Aorta (tissue), 5 donors: Measurements from ENCODE around the gene DPF3. TPM values are rescaled to one million over a fixed set of nuclear protein-coding genes. Genes with fewer than 3 reads are reported as not detected.

ENCODE experiments used
- ATAC-seq: fragments of 200-7000 bp; cut with Tn5 transposase; one replicate; pipeline ENCODE4 v1.9.1; 2022; ENCODE audit warnings: moderate library complexity; ENCODE audit not compliant: low FRiP score
- DNase-seq, 2 donors: peaks; one replicate each; pipeline ENCODE4 v3.0.0-alpha.2; 2020
- H3K27ac ChIP-seq, 2 donors: one replicate each; pipeline ENCODE4 v1.5.1; 2013; ENCODE audit warnings: low read length in 2 of 2, mild to moderate bottlenecking in 2 of 2, moderate library complexity in 2 of 2, control low read depth in 1 of 2, inconsistent platforms in 1 of 2, low read depth in 1 of 2
- H3K27me3 ChIP-seq, 2 donors: one replicate each; pipeline ENCODE4 v1.6.1; 2013; ENCODE audit warnings: control low read depth in 1 of 2, low read length in 1 of 2, mild to moderate bottlenecking in 1 of 2, moderate library complexity in 1 of 2; ENCODE audit not compliant: insufficient read depth in 2 of 2, control insufficient read depth in 1 of 2
- H3K36me3 ChIP-seq, 2 donors: one replicate each; pipeline ENCODE4 v1.6.1; 2013; ENCODE audit warnings: control low read depth in 1 of 2, low read length in 1 of 2, mild to moderate bottlenecking in 1 of 2; ENCODE audit not compliant: insufficient read depth in 2 of 2, control insufficient read depth in 1 of 2
- H3K4me1 ChIP-seq, 2 donors: one replicate each; pipeline ENCODE4 v1.6.1; 2013; ENCODE audit warnings: low read length in 2 of 2, control low read depth in 1 of 2, mild to moderate bottlenecking in 1 of 2, moderate library complexity in 1 of 2; ENCODE audit not compliant: insufficient read depth in 2 of 2, control insufficient read depth in 1 of 2
- H3K4me3 ChIP-seq, 2 donors: one replicate each; pipeline ENCODE4 v1.5.1; 2013; ENCODE audit warnings: low read length in 2 of 2, control low read depth in 1 of 2, mild to moderate bottlenecking in 1 of 2
- H3K9me3 ChIP-seq: one replicate; pipeline ENCODE4 v1.6.1; 2013; ENCODE audit warnings: mild to moderate bottlenecking, low read length; ENCODE audit not compliant: control insufficient read depth
- WGBS, 2 donors: extraction: QIAGEN DNeasy Blood & Tissue Kit; methylation state at CpG; one replicate each; pipeline ENCODE4 v1.1.7; 2013; 5-methylcytosine and 5-hydroxymethylcytosine counted together
- intact Hi-C, 2 donors: fragments of 100-400 bp; cut with DNase I; formaldehyde crosslinking; loops; one replicate each; pipeline versions ENCODE4 v1.14.2 to v1.15.0; 2022
- polyA plus RNA-seq, 2 donors: library from polyadenylated mRNA; stranded (reverse); fragments of 200-250 nt; gene quantifications; one replicate each; pipeline ENCODE4 v1.2.3, GENCODE V29; 2013
- total RNA-seq, 2 donors: library from RNA; stranded (reverse); fragmentation: NEBNext Ultra II Directional; extraction: Animal tissue kit (Norgen Biotek cat#: 25700); gene quantifications; one replicate each; pipeline ENCODE4 v1.2.1, GENCODE V29; 2021
- donor health status: healthy with polysubstance abuse.
- donor health status: Bipolar disorder and iron deficiency.
- donor health status: DM: no; HTN: no; CAD: no.
- donor health status: DM: no; HTN: no; CAD: no.
- donor health status: DM: yes; HTN: yes; CAD: no.

Gene DPF3
- total and polyA plus RNA-seq, 4 donors = 0.15 to 2.2 (median 0.70) TPM

DNA sequence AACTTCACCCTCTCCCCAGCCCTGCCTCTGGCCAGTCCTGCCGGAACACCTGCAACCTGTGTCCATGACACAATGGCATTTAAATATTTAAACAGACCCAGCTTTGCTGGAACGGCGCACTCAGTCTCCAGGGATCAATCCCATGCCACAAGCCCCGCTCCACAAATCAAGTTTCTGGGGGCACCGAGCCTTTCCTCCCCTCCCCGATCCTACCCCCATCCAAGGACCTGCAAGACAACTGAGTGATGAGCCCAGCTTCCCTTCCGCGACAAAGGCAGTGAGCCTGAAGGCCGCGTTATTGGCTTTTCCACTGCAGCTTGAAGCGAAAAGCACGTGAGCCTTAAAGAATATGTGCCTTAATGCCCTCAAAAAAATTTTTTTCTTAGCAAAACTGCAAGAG is 185.7 kb downstream of the DPF3 start:
- Histone ChIP-seq H3K36me3 (no peaks in the 10 kb centered on the region), H3K4me3 (no peak overlapping the region), H3K27me3 (no peaks in the 10 kb centered on the region), H3K4me1 (no peaks in the 10 kb centered on the region), H3K9me3 (no peaks in the 10 kb centered on the region), H3K27ac (no peak overlapping the region)
- WGBS, 2 donors = 92 to 95% methylated on average over 12 of the region's 12 CpGs
- no peak for ATAC-seq
- no peak for DNase-seq
- intact Hi-C loops = no loop called here

DNA sequence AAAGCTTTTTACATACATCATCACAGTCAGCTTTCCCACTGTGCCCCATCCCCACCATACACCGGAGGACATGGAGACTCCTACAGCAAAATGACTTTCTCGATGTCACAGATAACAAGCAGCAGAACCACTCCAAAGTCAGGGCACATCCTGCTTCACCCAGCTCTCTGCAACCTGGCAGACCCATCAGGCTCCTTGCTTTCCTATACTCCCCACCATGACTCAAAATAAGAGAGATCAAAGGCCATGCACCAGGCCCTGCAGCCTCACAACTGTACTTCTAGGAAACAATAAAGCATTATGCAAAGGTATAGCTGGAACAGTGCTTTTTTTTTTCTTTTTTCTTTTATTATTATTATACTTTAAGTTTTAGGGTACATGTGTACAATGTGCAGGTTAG is 187.4 kb downstream of the DPF3 start:
- Histone ChIP-seq H3K27ac (no peak overlapping the region), H3K9me3 (no peaks in the 10 kb centered on the region), H3K36me3 (no peaks in the 10 kb centered on the region), H3K27me3 (no peaks in the 10 kb centered on the region), H3K4me1 (no peaks in the 10 kb centered on the region), H3K4me3 (no peak overlapping the region)
- intact Hi-C loops = no loop called here
- ATAC-seq = no peak
- no peak for DNase-seq
- WGBS, 2 donors = 94 to 100% methylated on average over 2 of the region's 2 CpGs

DNA sequence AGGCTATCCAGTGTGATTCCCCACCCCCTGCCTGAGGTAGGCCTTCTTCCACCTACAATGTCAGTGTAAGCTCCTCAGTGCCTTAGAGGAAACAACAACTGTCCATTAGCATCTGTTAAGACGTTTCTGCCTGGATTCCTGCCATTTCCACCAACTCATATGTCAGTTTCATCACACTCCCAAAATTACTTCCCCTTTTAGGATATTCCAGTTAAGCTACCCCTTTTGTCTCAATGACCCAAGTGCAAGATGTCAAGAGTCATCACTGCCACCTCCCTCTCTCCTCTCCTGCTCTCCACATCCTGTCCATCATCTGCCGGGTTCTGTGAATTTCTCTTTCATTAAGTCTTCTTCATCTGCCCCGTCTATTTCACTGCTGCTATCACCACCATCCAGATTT is 189.4 kb downstream of the DPF3 start:
- no peaks in the 10 kb centered on the region for H3K9me3 ChIP-seq
- H3K27ac ChIP-seq = no peak overlapping the region
- no peak overlapping the region for H3K4me3 ChIP-seq
- H3K27me3 ChIP-seq = no peaks in the 10 kb centered on the region
- intact Hi-C loops = no loop called here
- no peak for DNase-seq
- 76 to 78% methylated on average over 3 of the region's 3 CpGs for WGBS, 2 donors
- ATAC-seq = no peak
- no peaks in the 10 kb centered on the region for H3K4me1 ChIP-seq
- no peaks in the 10 kb centered on the region for H3K36me3 ChIP-seq

DNA sequence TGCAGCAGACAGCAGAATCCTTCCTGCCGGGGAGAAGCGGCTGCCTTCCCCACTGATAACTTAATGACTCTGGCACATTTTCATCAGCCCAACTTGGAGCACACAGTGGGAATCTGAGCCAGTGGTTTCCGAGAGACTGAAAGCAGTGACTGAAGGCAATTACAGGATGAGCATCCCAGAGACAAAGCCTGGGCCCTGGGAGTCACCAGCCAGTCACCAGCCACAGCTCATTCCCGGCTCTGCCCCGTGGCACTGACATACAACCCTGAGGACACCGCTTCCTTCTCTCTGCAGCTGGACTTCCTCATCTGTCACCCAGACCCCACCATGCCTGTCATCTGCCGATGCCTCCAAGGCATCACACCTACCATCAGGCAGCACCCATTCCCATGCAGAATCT is 192.3 kb downstream of the DPF3 start:
- Histone ChIP-seq H3K4me1 (no peaks in the 10 kb centered on the region), H3K27ac (no peak overlapping the region), H3K27me3 (no peaks in the 10 kb centered on the region), H3K4me3 (no peak overlapping the region), H3K9me3 (no peaks in the 10 kb centered on the region), H3K36me3 (no peaks in the 10 kb centered on the region)
- 38 to 47% methylated on average over 7 of the region's 7 CpGs for WGBS, 2 donors
- peak in 1 of 2 donors; percentile 76 for DNase-seq
- intact Hi-C loops = no loop called here
- ATAC-seq = no peak

DNA sequence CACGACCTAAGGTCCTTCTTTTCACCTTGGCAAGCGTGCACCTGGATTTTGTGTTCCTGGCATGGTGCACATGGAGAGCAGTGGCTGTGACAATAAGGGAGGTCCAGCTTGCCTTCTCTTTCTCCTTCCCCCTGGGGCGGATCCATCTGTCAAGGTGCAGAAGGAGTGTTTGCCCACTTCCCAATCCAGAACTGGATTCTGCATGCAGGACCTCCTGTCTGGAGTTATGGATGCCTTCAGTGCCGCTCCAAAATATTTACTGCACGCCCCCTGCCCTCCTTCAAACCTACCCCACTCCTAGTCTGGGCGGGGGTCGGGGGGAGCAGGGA is 192.7 kb downstream of the DPF3 start:
- Histone ChIP-seq H3K36me3 (no peaks in the 10 kb centered on the region), H3K4me3 (no peak overlapping the region), H3K4me1 (no peaks in the 10 kb centered on the region), H3K27ac (no peak overlapping the region), H3K9me3 (no peaks in the 10 kb centered on the region), H3K27me3 (no peaks in the 10 kb centered on the region)
- no peak for DNase-seq
- intact Hi-C loops = no loop called here
- no peak for ATAC-seq
- WGBS, 2 donors = 62 to 72% methylated on average over 7 of the region's 7 CpGs

DNA sequence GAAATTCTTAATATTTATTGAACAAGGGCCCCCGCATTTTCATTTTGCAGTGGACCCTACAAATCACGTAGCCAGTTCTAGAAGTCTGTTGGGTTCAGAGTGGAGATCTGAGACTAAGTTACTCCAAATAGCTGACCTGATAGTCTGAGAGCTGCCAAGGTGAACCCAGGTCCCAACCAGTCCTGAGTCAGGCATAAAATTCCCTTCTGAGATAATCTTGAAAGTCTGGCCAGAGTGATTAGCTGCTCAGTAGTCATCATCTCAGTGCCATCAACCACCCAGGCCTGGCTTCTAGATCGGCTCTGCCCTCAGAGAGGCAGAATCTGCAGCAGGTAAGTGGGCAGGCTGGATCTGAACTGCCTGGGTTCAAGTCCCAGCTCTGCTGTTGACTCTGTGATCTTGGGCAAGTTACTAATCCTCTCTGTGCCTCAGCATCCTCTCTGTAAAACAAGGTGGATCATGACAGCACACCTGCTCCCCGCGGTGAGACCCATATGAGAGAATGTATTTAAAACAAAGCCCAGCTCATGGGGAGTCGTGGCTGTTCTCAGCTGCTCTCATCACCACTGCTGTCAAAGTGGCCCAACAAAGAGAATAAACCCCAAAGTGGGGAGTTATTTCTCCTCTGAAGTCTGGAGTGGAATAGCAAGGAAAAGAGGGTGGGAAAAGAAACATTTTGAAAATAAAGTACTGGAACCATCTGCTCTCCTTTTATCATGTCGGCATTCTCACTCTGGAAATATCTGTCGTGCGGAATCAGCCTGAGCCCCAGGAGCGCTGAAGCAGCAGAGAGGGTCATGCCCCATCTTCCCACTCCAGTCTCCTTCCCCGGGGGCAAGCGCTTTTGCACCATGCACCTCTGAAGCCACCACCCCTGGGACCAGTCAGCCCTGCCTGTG is 193.3 kb downstream of the DPF3 start:
- no peaks in the 10 kb centered on the region for H3K9me3 ChIP-seq
- no peaks in the 10 kb centered on the region for H3K27me3 ChIP-seq
- no peaks in the 10 kb centered on the region for H3K36me3 ChIP-seq
- DNase-seq (no peak), ATAC-seq (no peak)
- H3K27ac ChIP-seq = no peak overlapping the region
- H3K4me3 ChIP-seq = no peak overlapping the region
- intact Hi-C loops = no loop called here
- H3K4me1 ChIP-seq = no peaks in the 10 kb centered on the region
- 84 to 88% methylated on average over 12 of the region's 12 CpGs for WGBS, 2 donors

DNA sequence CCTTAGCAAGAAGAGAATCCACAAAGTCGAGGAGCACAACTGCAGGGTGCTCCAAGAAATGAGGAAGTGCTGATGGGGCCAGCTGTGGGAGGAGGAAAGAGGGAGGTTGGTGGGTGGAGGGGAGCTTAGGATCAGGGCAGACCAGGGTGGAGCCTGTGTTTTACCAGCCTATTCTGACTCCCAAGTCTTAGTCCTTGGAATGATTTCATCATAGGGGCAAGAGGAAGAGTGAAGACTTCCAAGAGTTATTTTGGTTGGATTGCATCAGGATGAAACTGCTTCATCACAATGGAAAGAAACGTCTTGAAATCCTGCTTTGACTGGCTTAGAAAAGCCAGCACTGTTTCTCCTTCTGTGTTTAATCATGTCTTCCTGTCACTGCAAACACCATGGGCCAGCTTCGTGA is 194.0 kb downstream of the DPF3 start:
- intact Hi-C loops = no loop called here
- ATAC-seq (peak; percentile 73), DNase-seq (peak; percentile 73 to 80)
- Histone ChIP-seq H3K4me3 (no peak overlapping the region), H3K27me3 (no peaks in the 10 kb centered on the region), H3K27ac (no peak overlapping the region), H3K36me3 (no peaks in the 10 kb centered on the region), H3K9me3 (no peaks in the 10 kb centered on the region), H3K4me1 (no peaks in the 10 kb centered on the region)
- 1 to 9% methylated on average over 3 of the region's 3 CpGs for WGBS, 2 donors

DNA sequence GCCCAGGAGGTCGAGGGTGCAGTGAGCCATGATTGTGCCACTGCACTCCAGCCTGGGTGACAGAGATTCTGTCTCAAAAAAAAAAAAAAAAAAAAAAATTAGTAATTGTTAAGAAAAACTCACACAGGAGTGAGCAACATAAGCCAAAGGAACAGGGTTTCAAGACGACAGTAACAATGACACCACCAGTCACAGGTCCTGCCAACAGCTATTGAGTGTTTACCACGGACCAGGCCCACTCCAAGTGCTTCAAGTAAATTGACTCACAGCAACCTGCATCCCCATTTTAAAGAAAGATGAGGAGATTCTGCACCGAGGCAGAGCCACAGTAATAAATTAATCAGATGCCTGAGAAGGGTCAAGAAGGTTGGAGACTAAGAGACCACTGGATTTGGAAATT is 194.5 kb downstream of the DPF3 start:
- WGBS, 2 donors = 76 to 87% methylated on average over 4 of the region's 4 CpGs
- Histone ChIP-seq H3K4me1 (no peaks in the 10 kb centered on the region), H3K4me3 (no peak overlapping the region), H3K9me3 (no peaks in the 10 kb centered on the region), H3K27ac (no peak overlapping the region), H3K36me3 (no peaks in the 10 kb centered on the region), H3K27me3 (no peaks in the 10 kb centered on the region)
- ATAC-seq (no peak), DNase-seq (no peak)
- intact Hi-C loops = no loop called here

DNA sequence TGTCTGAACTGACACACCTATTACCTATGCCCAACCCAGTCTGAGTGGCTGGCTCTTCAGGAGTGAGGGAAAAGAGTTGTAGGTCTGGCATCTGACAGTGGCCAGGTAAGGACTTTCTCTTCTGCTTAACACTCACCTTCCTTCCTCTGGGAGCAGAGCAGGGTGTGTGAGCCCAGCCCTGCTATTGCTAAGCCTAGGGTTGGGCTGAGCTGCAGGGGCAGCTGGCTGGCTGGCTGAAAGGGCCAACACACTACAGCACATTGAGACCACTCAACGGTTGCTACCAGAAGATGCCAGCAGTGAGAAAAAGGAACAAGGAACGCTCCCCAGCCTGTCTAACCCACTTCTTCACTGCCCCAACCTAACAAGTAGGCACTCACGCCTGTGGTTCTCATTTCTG is 201.2 kb downstream of the DPF3 start:
- no peak overlapping the region for H3K4me3 ChIP-seq
- no peaks in the 10 kb centered on the region for H3K27me3 ChIP-seq
- intact Hi-C loops = no loop called here
- no peaks in the 10 kb centered on the region for H3K4me1 ChIP-seq
- no peak for ATAC-seq
- 26 to 30% methylated on average over 3 of the region's 3 CpGs for WGBS, 2 donors
- no peak overlapping the region for H3K27ac ChIP-seq
- DNase-seq = no peak
- no peaks in the 10 kb centered on the region for H3K9me3 ChIP-seq
- H3K36me3 ChIP-seq = no peaks in the 10 kb centered on the region
